Thyroid gland (tissue), 4 donors: ENCODE results near the gene PLXNC1. TPM values are rescaled to one million over a fixed set of nuclear protein-coding genes. Genes with fewer than 3 reads are reported as not detected.

ENCODE experiments used
- DNase-seq, 2 donors: peaks; one replicate each; pipeline ENCODE4 v3.0.0-alpha.2; 2019
- H3K27ac ChIP-seq, 3 donors: fragments of 200-600 bp; sonication (generic); 1 replicate in 2 of 3; 2 replicates in 1 of 3; pipeline ENCODE4 v1.5.1; 2016 to 2019; ENCODE audit warnings: mild to moderate bottlenecking in 1 of 3, moderate library complexity in 1 of 3
- H3K27me3 ChIP-seq: fragments of 200-600 bp; sonication (generic); one replicate; pipeline ENCODE4 v1.5.1; 2019
- H3K36me3 ChIP-seq, 2 donors: fragments of 200-600 bp; sonication (generic); one replicate each; pipeline ENCODE4 v1.5.1; 2016 to 2019
- H3K4me1 ChIP-seq, 2 donors: fragments of 200-600 bp; sonication (generic); one replicate each; pipeline ENCODE4 v1.5.1; 2017 to 2019
- H3K4me3 ChIP-seq, 3 donors: fragments of 200-600 bp; sonication (generic); replicated peaks in 1 of 3; 1 replicate in 2 of 3; 2 replicates in 1 of 3; pipeline ENCODE4 v1.5.1; 2016; ENCODE audit warnings: mild to moderate bottlenecking in 1 of 3
- H3K9me3 ChIP-seq: fragments of 200-600 bp; sonication (generic); one replicate; pipeline ENCODE4 v1.5.1; 2017
- POLR2A ChIP-seq, 2 donors: fragments of 450-650 bp; IDR thresholded peaks; one replicate each; pipeline ENCODE4 v1.6.1; 2017; ENCODE audit warnings: antibody characterized with exemption in 2 of 2, mild to moderate bottlenecking in 2 of 2, moderate library complexity in 1 of 2
- WGBS, 2 donors: methylation state at CpG; one replicate each; pipeline ENCODE4 v1.1.5; 2017; 5-methylcytosine and 5-hydroxymethylcytosine counted together
- intact Hi-C: fragments of 100-400 bp; cut with DNase I; formaldehyde crosslinking; loops from one replicate; pipeline ENCODE4 v1.15.1; 2023
- total RNA-seq, 4 donors: library from RNA; depleted of rRNA; stranded (reverse); fragments of >200 nt; gene quantifications; one replicate each; pipeline ENCODE4 v1.2.3, GENCODE V29; 2016
- TF ChIP-seq, protein P1 (sequence below), 6 experiments: fragments of 200-600 bp in 3 of 6; fragments of 450-650 bp in 3 of 6; sonication (generic) in 3 of 6; IDR thresholded peaks; one replicate each; pipeline ENCODE4 v1.5.1; 2016 to 2019; ENCODE audit warnings: antibody characterized with exemption in 6 of 6, mild to moderate bottlenecking in 2 of 6, inconsistent platforms in 1 of 6, moderate library complexity in 1 of 6

PLXNC1 gene
- total RNA-seq, 4 donors from 2014 or later, result 4.5 to 7.2 (median 5.1) TPM

DNA sequence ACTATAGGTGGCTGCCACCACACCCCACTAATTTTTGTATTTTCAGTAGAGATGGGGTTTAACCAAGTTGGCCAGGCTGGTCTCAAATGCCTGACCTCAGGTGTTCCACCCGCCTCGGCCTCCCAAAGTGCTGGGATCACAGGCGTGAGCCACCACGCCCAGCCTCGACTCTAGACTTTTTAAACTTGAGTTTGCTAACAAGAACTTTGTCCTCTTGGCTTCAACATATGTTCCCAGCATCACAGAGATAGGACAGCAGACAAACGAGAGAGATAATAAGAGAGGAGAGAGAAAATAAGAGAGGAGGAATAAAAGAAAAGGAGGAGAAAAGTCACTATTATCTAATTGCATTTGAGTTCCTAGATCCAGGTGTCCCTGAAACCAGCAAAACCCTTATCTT is 192.2 kb downstream of the PLXNC1 start:
- intact Hi-C loops, result no loop called here
- H3K27me3 ChIP-seq, result no peaks in the 10 kb centered on the region

DNA sequence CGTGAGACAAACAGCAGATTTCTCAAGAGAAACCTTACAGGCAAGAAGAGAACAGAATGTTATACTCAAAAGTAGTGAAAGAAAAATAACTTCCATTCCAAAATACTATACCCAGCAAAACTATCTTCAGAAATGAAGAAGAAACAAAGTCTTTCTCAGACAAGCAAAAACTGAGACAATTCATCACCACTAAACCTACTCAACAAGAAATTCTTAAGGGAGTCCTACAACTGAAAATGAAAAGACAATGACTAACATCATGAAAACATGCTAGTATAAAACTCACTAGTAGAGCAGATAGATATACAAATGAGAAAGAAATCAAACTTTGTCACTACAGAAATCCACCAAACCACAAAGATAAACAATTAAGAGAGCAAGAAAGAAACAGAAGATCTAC is 204.8 kb downstream of the PLXNC1 start:
- no peak overlapping the region for H3K27ac ChIP-seq
- no peaks in the 10 kb centered on the region for H3K9me3 ChIP-seq
- TF ChIP-seq, protein P1, sequence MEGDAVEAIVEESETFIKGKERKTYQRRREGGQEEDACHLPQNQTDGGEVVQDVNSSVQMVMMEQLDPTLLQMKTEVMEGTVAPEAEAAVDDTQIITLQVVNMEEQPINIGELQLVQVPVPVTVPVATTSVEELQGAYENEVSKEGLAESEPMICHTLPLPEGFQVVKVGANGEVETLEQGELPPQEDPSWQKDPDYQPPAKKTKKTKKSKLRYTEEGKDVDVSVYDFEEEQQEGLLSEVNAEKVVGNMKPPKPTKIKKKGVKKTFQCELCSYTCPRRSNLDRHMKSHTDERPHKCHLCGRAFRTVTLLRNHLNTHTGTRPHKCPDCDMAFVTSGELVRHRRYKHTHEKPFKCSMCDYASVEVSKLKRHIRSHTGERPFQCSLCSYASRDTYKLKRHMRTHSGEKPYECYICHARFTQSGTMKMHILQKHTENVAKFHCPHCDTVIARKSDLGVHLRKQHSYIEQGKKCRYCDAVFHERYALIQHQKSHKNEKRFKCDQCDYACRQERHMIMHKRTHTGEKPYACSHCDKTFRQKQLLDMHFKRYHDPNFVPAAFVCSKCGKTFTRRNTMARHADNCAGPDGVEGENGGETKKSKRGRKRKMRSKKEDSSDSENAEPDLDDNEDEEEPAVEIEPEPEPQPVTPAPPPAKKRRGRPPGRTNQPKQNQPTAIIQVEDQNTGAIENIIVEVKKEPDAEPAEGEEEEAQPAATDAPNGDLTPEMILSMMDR (IDR thresholded peaks at IDR 0.05), result no peak
- no peak for TF ChIP-seq POLR2A (IDR thresholded peaks at IDR 0.05)
- no peaks in the 10 kb centered on the region for H3K27me3 ChIP-seq
- 93 to 96% methylated on average over 1 of the region's 1 CpG for WGBS, 2 donors
- H3K4me3 ChIP-seq, result no peak overlapping the region
- intact Hi-C loops, result no loop called here
- H3K4me1 ChIP-seq, result no peaks in the 10 kb centered on the region
- DNase-seq, result no peak
- H3K36me3 ChIP-seq, result peaks cover 0 to 6% of the 10 kb centered on the region in 2 donors

More for the DNA sequence above, 192.2 kb downstream of the PLXNC1 start:
- TF ChIP-seq POLR2A (IDR thresholded peaks at IDR 0.05), result no peak
- TF ChIP-seq, protein P1 (IDR thresholded peaks at IDR 0.05), result no peak
- DNase-seq, result no peak
- Histone ChIP-seq H3K9me3 (no peaks in the 10 kb centered on the region), H3K4me3 (no peak overlapping the region), H3K4me1 (no peaks in the 10 kb centered on the region), H3K27ac (no peak overlapping the region), H3K36me3 (no peaks in the 10 kb centered on the region)
- WGBS, 2 donors, result 96 to 98% methylated on average over 6 of the region's 6 CpGs
